AG09319 (cell line): ENCODE measurements around the gene SLC5A6.

Experiments used
- DNase-seq: peaks from one replicate; pipeline ENCODE4 v3.0.0-alpha.2; 2010; ENCODE audit warnings: low read depth; ENCODE audit errors: extremely low read depth
- CTCF ChIP-seq: IDR thresholded peaks from 2 replicates; pipeline ENCODE4 v1.5.1; 2011; ENCODE audit warnings: low read depth, mild to moderate bottlenecking, inconsistent platforms, low read length, moderate library complexity

SLC5A6 gene

DNA sequence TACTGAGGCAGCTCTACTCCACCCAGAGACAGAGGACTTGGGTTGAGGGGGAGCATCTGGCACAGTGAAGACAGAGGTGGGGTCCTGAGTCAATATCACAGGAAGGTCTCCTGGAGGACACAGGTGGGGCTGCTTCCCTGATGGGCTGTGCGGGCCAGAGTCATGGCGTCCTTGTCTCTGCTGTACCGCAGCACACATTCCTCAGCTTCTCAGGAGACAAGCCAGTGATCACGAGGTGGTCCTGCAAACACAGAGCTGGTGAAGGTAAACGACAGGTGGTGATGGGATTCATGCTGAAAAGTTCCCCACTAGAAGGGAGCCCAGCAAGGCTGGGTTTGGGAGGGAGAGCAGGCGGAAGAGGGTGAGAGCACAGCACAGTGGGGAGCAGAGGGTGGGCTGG is 53.6 kb downstream of the SLC5A6 start:
- no peak for DNase-seq
- no peak for TF ChIP-seq CTCF

DNA sequence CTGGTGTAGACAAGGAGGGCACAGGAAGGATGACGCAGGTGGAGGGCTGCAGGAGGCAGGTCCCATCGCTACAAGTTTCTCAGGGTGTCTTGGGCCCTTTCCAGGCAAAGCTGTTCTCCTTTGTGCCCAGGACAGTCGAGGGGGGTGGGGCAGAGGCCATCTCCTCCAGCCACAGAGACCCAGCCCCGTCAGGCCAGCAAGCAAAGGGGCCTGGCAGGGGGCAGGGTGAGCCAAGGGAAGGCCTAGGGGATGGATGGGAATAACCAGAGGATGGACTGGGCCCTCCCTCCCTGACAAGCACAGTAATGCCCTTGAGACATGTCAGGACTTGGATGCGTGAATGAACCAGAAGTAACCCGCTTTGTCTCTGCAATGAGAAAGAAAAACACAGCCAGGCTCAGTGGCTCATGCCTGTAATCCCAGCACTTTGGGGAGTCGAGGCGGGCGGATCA is 57.0 kb downstream of the SLC5A6 start:
- TF ChIP-seq CTCF: no peak
- no peak for DNase-seq

GRCh38 chr2:27154488-27154887 is 57.6 kb downstream of the SLC5A6 start:
- TF ChIP-seq CTCF: no peak
- DNase-seq: no peak

DNA sequence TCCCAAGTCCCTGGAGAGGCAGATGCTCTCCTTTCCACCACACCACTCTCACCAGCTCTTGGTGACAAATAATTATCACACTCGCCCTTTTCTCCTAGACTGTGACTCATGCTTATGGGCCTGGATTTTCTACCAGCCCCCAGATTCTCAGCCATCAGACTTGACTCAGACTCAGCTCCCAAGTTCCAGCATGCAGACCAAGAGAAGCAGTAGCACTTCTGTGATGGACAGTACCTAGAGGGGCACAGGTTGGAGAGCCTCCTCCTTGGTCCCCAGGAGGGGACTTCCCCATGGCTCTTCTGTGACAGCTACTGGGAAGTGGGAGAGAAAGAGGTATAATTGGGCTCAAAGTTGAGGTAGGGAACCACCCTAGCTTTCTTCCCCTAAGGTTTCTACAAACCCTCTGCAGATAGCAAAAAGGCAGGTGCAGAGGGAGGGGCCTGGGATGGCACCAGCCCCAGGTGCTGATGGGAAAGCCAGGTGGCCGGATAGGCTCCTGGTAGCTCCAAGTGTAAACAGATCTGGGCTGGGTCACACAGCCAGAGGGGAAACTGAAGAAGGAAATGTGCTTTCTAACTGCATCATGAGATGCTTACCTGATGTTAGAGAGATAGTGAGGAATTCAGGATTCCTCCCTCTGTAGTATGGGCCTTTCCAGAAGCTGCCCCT is 59.1 kb downstream of the SLC5A6 start:
- TF ChIP-seq CTCF: no peak
- DNase-seq: no peak

GRCh38 chr2:27152102-27152795 is 59.8 kb downstream of the SLC5A6 start:
- TF ChIP-seq CTCF: no peak
- DNase-seq: no peak

DNA sequence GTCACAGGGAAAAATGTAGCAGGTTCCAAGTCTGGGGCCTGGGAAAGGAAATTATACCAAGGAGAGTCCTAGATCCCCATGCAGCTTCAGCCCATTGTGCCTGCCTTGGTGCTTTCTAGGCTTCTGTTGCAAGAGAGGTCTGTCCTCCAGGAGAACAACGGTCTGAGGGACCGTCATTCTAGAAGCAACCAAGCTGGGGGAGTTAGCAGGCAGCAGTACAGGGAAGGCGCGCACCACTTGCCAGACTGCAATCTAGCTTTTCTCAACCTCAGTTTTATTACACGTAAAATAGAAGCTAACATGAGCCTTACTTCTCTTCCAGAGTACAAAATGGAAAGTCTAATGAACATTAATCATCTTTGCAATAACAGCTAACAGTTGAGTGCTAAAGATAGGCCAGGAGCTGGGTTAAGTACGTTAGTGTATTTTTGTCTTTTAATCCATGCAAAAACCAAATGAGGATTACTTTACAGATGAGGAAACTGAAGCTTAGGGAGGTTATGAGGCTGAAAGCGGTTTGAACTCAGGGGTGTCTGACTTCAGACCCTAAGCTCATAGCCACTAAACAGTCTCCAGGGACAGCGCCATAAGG is 61.3 kb downstream of the SLC5A6 start:
- no peak for TF ChIP-seq CTCF
- DNase-seq: no peak
